ENCODE results near the gene RABAC1.

DNA sequence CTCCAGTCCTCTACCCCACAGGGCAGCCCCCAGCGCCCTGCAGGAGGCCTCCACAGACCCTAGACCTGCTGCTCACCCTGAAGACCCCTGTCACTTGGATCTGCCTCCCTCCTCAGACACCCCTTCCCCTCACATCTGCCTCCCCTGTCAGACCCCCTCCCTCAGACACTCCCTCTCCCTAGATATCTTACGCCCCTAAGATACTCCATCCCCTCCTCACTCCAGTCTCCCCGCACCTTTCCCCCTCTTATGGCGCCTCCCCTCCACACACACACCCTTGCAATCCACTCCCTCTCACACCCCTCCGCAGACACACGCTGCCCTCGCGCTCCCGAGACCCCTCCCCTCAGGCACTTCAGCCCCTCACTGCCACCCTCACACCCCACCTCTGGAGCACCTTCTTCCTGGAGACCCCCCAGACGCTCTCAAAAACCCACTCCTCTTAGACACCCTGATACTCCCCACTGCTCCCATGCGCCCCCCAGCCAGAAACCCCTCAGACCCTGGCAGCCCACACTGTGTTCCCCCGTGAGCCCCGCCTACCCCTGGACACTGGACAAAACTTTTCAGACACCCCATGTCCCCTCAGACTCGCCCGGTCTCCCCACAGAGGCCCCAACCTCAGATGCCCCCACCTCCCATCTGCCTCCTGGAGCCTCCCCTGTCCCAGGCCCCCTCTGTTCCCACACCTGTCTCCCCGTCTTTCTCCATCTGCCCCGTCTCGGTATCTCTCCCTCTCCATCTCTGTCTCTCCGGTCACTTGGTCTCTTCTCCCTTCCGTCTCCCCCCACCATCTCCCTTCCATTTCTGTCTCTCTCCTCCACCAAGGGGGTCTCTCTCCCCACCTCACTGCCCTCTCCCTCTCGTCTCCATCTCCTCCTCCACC lies 45.3 kb downstream of the RABAC1 start:
- no peak for TF ChIP-seq POLR2A (IDR thresholded peaks at IDR 0.05)
- TF ChIP-seq, protein P1, sequence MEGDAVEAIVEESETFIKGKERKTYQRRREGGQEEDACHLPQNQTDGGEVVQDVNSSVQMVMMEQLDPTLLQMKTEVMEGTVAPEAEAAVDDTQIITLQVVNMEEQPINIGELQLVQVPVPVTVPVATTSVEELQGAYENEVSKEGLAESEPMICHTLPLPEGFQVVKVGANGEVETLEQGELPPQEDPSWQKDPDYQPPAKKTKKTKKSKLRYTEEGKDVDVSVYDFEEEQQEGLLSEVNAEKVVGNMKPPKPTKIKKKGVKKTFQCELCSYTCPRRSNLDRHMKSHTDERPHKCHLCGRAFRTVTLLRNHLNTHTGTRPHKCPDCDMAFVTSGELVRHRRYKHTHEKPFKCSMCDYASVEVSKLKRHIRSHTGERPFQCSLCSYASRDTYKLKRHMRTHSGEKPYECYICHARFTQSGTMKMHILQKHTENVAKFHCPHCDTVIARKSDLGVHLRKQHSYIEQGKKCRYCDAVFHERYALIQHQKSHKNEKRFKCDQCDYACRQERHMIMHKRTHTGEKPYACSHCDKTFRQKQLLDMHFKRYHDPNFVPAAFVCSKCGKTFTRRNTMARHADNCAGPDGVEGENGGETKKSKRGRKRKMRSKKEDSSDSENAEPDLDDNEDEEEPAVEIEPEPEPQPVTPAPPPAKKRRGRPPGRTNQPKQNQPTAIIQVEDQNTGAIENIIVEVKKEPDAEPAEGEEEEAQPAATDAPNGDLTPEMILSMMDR (IDR thresholded peaks at IDR 0.05) = no peak

Data from transverse colon (tissue), 3 donors.